SK-N-SH (cell line): ENCODE measurements around the gene PLEKHB1. TPM values are rescaled to one million over a fixed set of nuclear protein-coding genes. Genes with fewer than 3 reads are reported as not detected.

ENCODE experiments used
- CTCF ChIA-PET: fragments of 300-600, 350-600 bp; formaldehyde crosslinking; extraction: SDS; loops from one replicate; lab custom pipeline; 2021; lab: Yijun Ruan, JAX
- POLR2A ChIA-PET: fragments of 350-600 bp; sonication (Branson Sonifier 250); formaldehyde crosslinking; extraction: SDS; loops from one replicate; lab custom pipeline; 2020; ENCODE audit warnings: antibody characterized with exemption, inconsistent platforms; lab: Yijun Ruan, JAX
- DNase-seq: peaks from one replicate; pipeline ENCODE4 v3.0.0; 2012
- H2AFZ ChIP-seq: fragments of 200-600 bp; sonication (generic); 2 replicates; pipeline ENCODE4 v1.8.1; 2016; ENCODE audit warnings: antibody characterized with exemption, mild to moderate bottlenecking, low read depth
- H3F3A ChIP-seq: fragments of 200-600 bp; sonication (generic); replicated peaks from 2 replicates; pipeline ENCODE3; 2016; ENCODE audit warnings: antibody characterized with exemption, mild to moderate bottlenecking; ENCODE audit not compliant: insufficient read depth
- H3K27ac ChIP-seq, 2 experiments: fragments of 200-500 bp in 1 of 2; fragments of 200-600 bp in 1 of 2; sonication (Bioruptor generic) in 1 of 2; sonication (generic), shearing (Covaris generic) in 1 of 2; 2 replicates each; pipeline versions ENCODE4 v1.5.1 to v1.6.1; 2014 to 2016; ENCODE audit warnings: low read depth in 2 of 2, inconsistent platforms in 1 of 2, low read length in 1 of 2, mild to moderate bottlenecking in 1 of 2, mixed read lengths in 1 of 2
- H3K27me3 ChIP-seq: fragments of 200-600 bp; sonication (generic), shearing (Covaris generic); 2 replicates; pipeline ENCODE4 v1.6.1; 2016; ENCODE audit warnings: mixed run types; ENCODE audit not compliant: insufficient read depth
- H3K36me3 ChIP-seq, 2 experiments: fragments of 200-500 bp in 1 of 2; fragments of 200-600 bp in 1 of 2; sonication (Bioruptor generic) in 1 of 2; sonication (generic) in 1 of 2; replicated peaks in 1 of 2; 2 replicates each; pipeline versions ENCODE3 to v1.5.1; 2014 to 2016; ENCODE audit warnings: low read length in 1 of 2, mild to moderate bottlenecking in 1 of 2; ENCODE audit not compliant: insufficient read depth in 2 of 2, control insufficient read depth in 1 of 2
- H3K4me1 ChIP-seq, 2 experiments: fragments of 200-500 bp in 1 of 2; fragments of 200-600 bp in 1 of 2; sonication (Bioruptor generic) in 1 of 2; sonication (generic), shearing (Covaris generic) in 1 of 2; 2 replicates each; pipeline versions ENCODE4 v1.5.1 to v1.6.1; 2014 to 2016; ENCODE audit warnings: low read depth in 1 of 2, low read length in 1 of 2, mixed run types in 1 of 2; ENCODE audit not compliant: insufficient read depth in 2 of 2, control insufficient read depth in 1 of 2
- H3K4me2 ChIP-seq: fragments of 200-600 bp; sonication (generic), shearing (Covaris generic); 2 replicates; pipeline ENCODE4 v1.6.1; 2017; ENCODE audit warnings: mixed run types
- H3K4me3 ChIP-seq, 2 experiments: fragments of 200-500 bp in 1 of 2; fragments of 200-600 bp in 1 of 2; sonication (Bioruptor generic) in 1 of 2; sonication (generic), shearing (Covaris generic) in 1 of 2; 2 replicates each; pipeline versions ENCODE4 v1.5.1 to v1.8.1; 2014 to 2016; ENCODE audit warnings: low read depth in 2 of 2, inconsistent platforms in 1 of 2, low read length in 1 of 2, mild to moderate bottlenecking in 1 of 2, mixed read lengths in 1 of 2, moderate library complexity in 1 of 2
- H3K79me2 ChIP-seq: fragments of 200-600 bp; sonication (generic); 2 replicates; pipeline ENCODE4 v1.8.1; 2017; ENCODE audit warnings: mild to moderate bottlenecking; ENCODE audit not compliant: insufficient read depth
- H3K9ac ChIP-seq: fragments of 200-600 bp; sonication (generic); 2 replicates; pipeline ENCODE4 v1.6.1; 2017; ENCODE audit warnings: mixed run types
- H3K9me2 ChIP-seq: fragments of 200-600 bp; sonication (generic); 2 replicates; pipeline ENCODE4 v1.6.1; 2017; ENCODE audit warnings: mixed run types
- H3K9me3 ChIP-seq: fragments of 200-600 bp; sonication (generic); 2 replicates; pipeline ENCODE4 v1.6.1; 2017; ENCODE audit warnings: mixed run types, mild to moderate bottlenecking, moderate library complexity
- H4K20me1 ChIP-seq: fragments of 200-600 bp; sonication (generic); 2 replicates; pipeline ENCODE4 v1.6.1; 2017; ENCODE audit warnings: mild to moderate bottlenecking, mixed run types; ENCODE audit not compliant: insufficient read depth
- CHD2 ChIP-seq: fragments of 150-350 bp; IDR thresholded peaks from 2 replicates; pipeline ENCODE4 v1.6.1; 2018; ENCODE audit warnings: low read length; ENCODE audit not compliant: partially characterized antibody
- EZH2phosphoT487 ChIP-seq: fragments of 200-600 bp; sonication (generic); IDR thresholded peaks from 2 replicates; pipeline ENCODE4 v1.6.1; 2017; ENCODE audit warnings: low read depth, mixed run types, mild to moderate bottlenecking, antibody characterized with exemption, moderate library complexity, borderline replicate concordance
- MAX ChIP-seq: IDR thresholded peaks from 2 replicates; pipeline ENCODE4 v1.4.0; 2012; ENCODE audit warnings: low read depth
- MEF2A ChIP-seq: IDR thresholded peaks from 2 replicates; pipeline ENCODE4 v1.4.0; 2012; ENCODE audit warnings: low read depth, borderline replicate concordance
- MXI1 ChIP-seq: IDR thresholded peaks from 2 replicates; pipeline ENCODE4 v1.6.1; 2012; ENCODE audit warnings: mild to moderate bottlenecking, low read depth, low read length, improper control_type of control experiment
- NFIC ChIP-seq: IDR thresholded peaks from 2 replicates; pipeline ENCODE4 v1.4.0; 2012; ENCODE audit warnings: borderline replicate concordance
- NRF1 ChIP-seq: IDR thresholded peaks from 2 replicates; pipeline ENCODE4 v1.6.1; 2012; ENCODE audit warnings: low read depth, mild to moderate bottlenecking, low read length
- POLR2AphosphoS5 ChIP-seq: IDR thresholded peaks from 2 replicates; pipeline ENCODE4 v1.6.1; 2012; ENCODE audit warnings: low read depth, low read length
- RAD21 ChIP-seq: IDR thresholded peaks from 2 replicates; pipeline ENCODE4 v1.6.1; 2012; ENCODE audit warnings: mild to moderate bottlenecking, low read length
- RCOR1 ChIP-seq: fragments of 150-350 bp; IDR thresholded peaks from 2 replicates; pipeline ENCODE4 v1.6.1; 2017; ENCODE audit warnings: antibody characterized with exemption, low read length
- RFX5 ChIP-seq: IDR thresholded peaks from 2 replicates; pipeline ENCODE4 v1.6.1; 2012; ENCODE audit warnings: mild to moderate bottlenecking, improper control_type of control experiment, low read length
- RXRA ChIP-seq: IDR thresholded peaks from 2 replicates; pipeline ENCODE4 v1.4.0; 2012; ENCODE audit warnings: low read depth, mild to moderate bottlenecking, borderline replicate concordance
- SIN3A ChIP-seq: IDR thresholded peaks from 2 replicates; pipeline ENCODE4 v1.6.1; 2012; ENCODE audit warnings: low read depth, mild to moderate bottlenecking, low read length, moderate library complexity, borderline replicate concordance
- TAF1 ChIP-seq: IDR thresholded peaks from 2 replicates; pipeline ENCODE4 v1.6.1; 2012; ENCODE audit warnings: low read depth, mild to moderate bottlenecking, low read length, moderate library complexity, borderline replicate concordance
- TEAD4 ChIP-seq: IDR thresholded peaks from 2 replicates; pipeline ENCODE4 v1.4.0; 2012; ENCODE audit warnings: mild to moderate bottlenecking, borderline replicate concordance; ENCODE audit not compliant: insufficient read depth
- USF1 ChIP-seq: IDR thresholded peaks from 2 replicates; pipeline ENCODE4 v1.4.0; 2012; ENCODE audit warnings: low read depth, borderline replicate concordance
- USF2 ChIP-seq: fragments of 150-350 bp; IDR thresholded peaks from 2 replicates; pipeline ENCODE4 v1.6.1; 2017; ENCODE audit warnings: antibody characterized with exemption, low read length, low read depth, borderline replicate concordance
- ZBTB33 ChIP-seq: IDR thresholded peaks from 2 replicates; pipeline ENCODE4 v1.4.0; 2012; ENCODE audit warnings: low read depth, borderline replicate concordance
- WGBS: methylation state at CpG from one replicate; pipeline ENCODE4 v1.1.6; 2017; ENCODE audit warnings: low lambda C conversion rate; 5-methylcytosine and 5-hydroxymethylcytosine counted together
- polyA plus RNA-seq, 3 experiments: library from polyadenylated mRNA; depleted of rRNA; stranded (reverse); fragments of >200 nt; gene quantifications; 2 replicates each; pipeline ENCODE4 v1.2.3, GENCODE V29; 2012

The PLEKHB1 gene
- polyA plus RNA-seq, 1 of the 3 experiments (the other 2 are of a cell fraction): 10.2 TPM

GRCh38 chr11:73622926-73623593, 23.3 kb upstream of the PLEKHB1 start:
- POLR2A ChIA-PET: no interaction called here
- Histone ChIP-seq H2AFZ (no peak overlapping the region), H4K20me1 (no peaks in the 10 kb centered on the region), H3K79me2 (no peaks in the 10 kb centered on the region), H3K27me3 (no peaks in the 10 kb centered on the region; the same call in 1 of the 2 replicates), H3K9ac (no peak overlapping the region), H3K9me3 (no peaks in the 10 kb centered on the region), H3K27ac (no peak overlapping the region), H3F3A (no peaks in the 10 kb centered on the region), H3K36me3 (no peaks in the 10 kb centered on the region), H3K4me2 (no peak overlapping the region), H3K4me1 (no peaks in the 10 kb centered on the region), H3K4me3 (no peak overlapping the region), H3K9me2 (no peaks in the 10 kb centered on the region)
- TF ChIP-seq RAD21 (no peak), MEF2A (no peak), TAF1 (no peak), TEAD4 (no peak), USF1 (no peak)
- 51% methylated on average over 4 of the region's 4 CpGs for WGBS
- CTCF ChIA-PET: interaction anchor here (9.5 kb wide), 1 partner anchor 38 kb away, joined by 123 read pairs; no protein-coding TSS in a partner anchor
- no peak for DNase-seq

GRCh38 chr11:73623686-73624085, 22.7 kb upstream of the PLEKHB1 start:
- H3K27ac ChIP-seq: no peak overlapping the region
- H3K9me2 ChIP-seq: no peaks in the 10 kb centered on the region
- CTCF ChIA-PET: interaction anchor here (1.2 to 9.5 kb wide), 3 partner anchors 15 to 145 kb away, joined by 3 to 123 read pairs (median 20); no protein-coding TSS in a partner anchor
- 70% methylated on average over 3 of the region's 3 CpGs for WGBS
- H3K4me3 ChIP-seq: no peak overlapping the region
- TF ChIP-seq RCOR1 (no peak), NFIC (no peak), RFX5 (no peak), SIN3A (no peak), CHD2 (no peak), RXRA (no peak), EZH2phosphoT487 (no peak), NRF1 (no peak), MAX (no peak), RAD21 (no peak), ZBTB33 (no peak), POLR2AphosphoS5 (no peak), MEF2A (no peak), USF2 (no peak), MXI1 (no peak)
- no peaks in the 10 kb centered on the region for H3K9me3 ChIP-seq
- H3K4me2 ChIP-seq: no peak overlapping the region
- no peak for DNase-seq
- H3K27me3 ChIP-seq: no peaks in the 10 kb centered on the region; the same call in 1 of the 2 replicates
- POLR2A ChIA-PET: no interaction called here
- no peaks in the 10 kb centered on the region for H4K20me1 ChIP-seq
- no peaks in the 10 kb centered on the region for H3K79me2 ChIP-seq
- no peaks in the 10 kb centered on the region for H3K4me1 ChIP-seq
- H3F3A ChIP-seq: no peaks in the 10 kb centered on the region
- H3K36me3 ChIP-seq: no peaks in the 10 kb centered on the region
- H3K9ac ChIP-seq: no peak overlapping the region
- H2AFZ ChIP-seq: no peak overlapping the region
